Natural killer cell (primary cell): ENCODE results near the gene ODF2. TPM values are rescaled to one million over a fixed set of nuclear protein-coding genes. Genes with fewer than 3 reads are reported as not detected.
"Not testable (repeated sequence)": the region's sequence is repeated elsewhere in the genome, so short reads cannot be mapped to it uniquely, and the experiment has no call there.

Experiments
- ATAC-seq, 3 donors: fragments of 150-1000 bp in 2 of 3; fragments of 200-7000 bp in 1 of 3; cut with Tn5 transposase; 1 replicate in 1 of 3; 2 replicates in 2 of 3; pipeline ENCODE4 v1.10.0; 2021; ENCODE audit warnings: mild to moderate bottlenecking in 2 of 3, moderate library complexity in 2 of 3
- DNase-seq, 2 donors: peaks; one replicate each; pipeline versions ENCODE4 v3.0.0 to v3.0.0-alpha.2; 2013 to 2021; ENCODE audit warnings: mixed read lengths in 1 of 2
- H3K27ac ChIP-seq: one replicate; pipeline ENCODE4 v1.5.1; 2013; ENCODE audit warnings: mild to moderate bottlenecking, low read length
- H3K27me3 ChIP-seq: one replicate; pipeline ENCODE4 v1.6.1; 2013; ENCODE audit warnings: low read length; ENCODE audit not compliant: control insufficient read depth, insufficient read depth
- H3K36me3 ChIP-seq: one replicate; pipeline ENCODE4 v1.6.1; 2013; ENCODE audit warnings: low read length; ENCODE audit not compliant: control insufficient read depth, insufficient read depth
- H3K4me1 ChIP-seq: one replicate; pipeline ENCODE4 v1.6.1; 2013; ENCODE audit warnings: low read length; ENCODE audit not compliant: control insufficient read depth, insufficient read depth
- H3K4me3 ChIP-seq: one replicate; pipeline ENCODE4 v1.5.1; 2013; ENCODE audit warnings: low read length
- H3K9me3 ChIP-seq: one replicate; pipeline ENCODE4 v1.6.1; 2013; ENCODE audit warnings: low read length; ENCODE audit not compliant: control insufficient read depth, insufficient read depth
- H3K27ac Mint-ChIP-seq, 2 donors: one replicate each; pipeline ENCODE4 v1.8.0; 2022; ENCODE audit warnings: mild to moderate bottlenecking in 2 of 2, mixed read lengths in 2 of 2, moderate library complexity in 1 of 2
- H3K27me3 Mint-ChIP-seq, 2 donors: one replicate each; pipeline ENCODE4 v1.8.0; 2022; ENCODE audit warnings: low read depth in 2 of 2, mixed read lengths in 2 of 2
- H3K36me3 Mint-ChIP-seq: one replicate; pipeline ENCODE4 v1.8.0; 2022; ENCODE audit warnings: mixed read lengths
- H3K4me1 Mint-ChIP-seq, 2 donors: one replicate each; pipeline ENCODE4 v1.8.0; 2022; ENCODE audit warnings: mixed read lengths in 2 of 2
- H3K4me3 Mint-ChIP-seq: one replicate; pipeline ENCODE4 v1.8.0; 2022; ENCODE audit warnings: mild to moderate bottlenecking, moderate library complexity, mixed read lengths
- H3K9me3 Mint-ChIP-seq, 2 donors: one replicate each; pipeline ENCODE4 v1.8.0; 2022; ENCODE audit warnings: mixed read lengths in 2 of 2
- CTCF ChIP-seq: fragments of 200-600 bp; IDR thresholded peaks from one replicate; pipeline ENCODE4 v1.8.0; 2022; ENCODE audit warnings: antibody characterized with exemption
- WGBS: methylation state at CpG from one replicate; pipeline ENCODE4 v1.1.7; 2013; ENCODE audit warnings: missing lambda C conversion rate; ENCODE audit not compliant: insufficient coverage; 5-methylcytosine and 5-hydroxymethylcytosine counted together
- intact Hi-C: fragments of 100-400 bp; cut with micrococcal nuclease; formaldehyde crosslinking; loops from one replicate; pipeline ENCODE4 v1.14.2; 2022
- total RNA-seq, 4 donors: library from RNA; stranded (reverse); fragments of 120-200 nt in 1 of 4; gene quantifications; one replicate each; pipeline versions ENCODE4 v1.2.3 to v1.2.4, GENCODE V29; 2013 to 2022

ODF2 gene
- total RNA-seq, 3 donors from 2014 or later (not counting 1 experiment from before 2014, with no cell fraction given): 36.4 to 44.4 (median 37.5) TPM

- peak; percentile 94 for TF ChIP-seq CTCF
- H3K27ac Mint-ChIP-seq: peak overlapping the region in 1 of 2 donors; percentile 54
- intact Hi-C loops: loop anchor here (2.0 kb wide), 3 partner anchors 18 to 114 kb away; partner anchors contain the start of genes ODF2 and SPTAN1
- Histone ChIP-seq H3K36me3 (no peaks in the 10 kb centered on the region), H3K4me1 (peaks cover 12% of the 10 kb centered on the region), H3K27me3 (no peaks in the 10 kb centered on the region), H3K27ac (peak overlapping the region; percentile 6), H3K4me3 (no peak overlapping the region), H3K9me3 (no peaks in the 10 kb centered on the region)
- no peaks in the 10 kb centered on the region for H3K36me3 Mint-ChIP-seq
- peaks cover 5 to 11% of the 10 kb centered on the region in 2 donors for H3K4me1 Mint-ChIP-seq
- WGBS: 36% methylated on average over 12 of the region's 12 CpGs
- DNase-seq (peak; percentile 80 to 88), ATAC-seq (peak; percentile 86 to 97 (median 96))
- H3K4me3 Mint-ChIP-seq: no peak overlapping the region
- H3K27me3 Mint-ChIP-seq: no peaks in the 10 kb centered on the region
- no peaks in the 10 kb centered on the region for H3K9me3 Mint-ChIP-seq
Measured at GRCh38 chr9:128438343-128439109, 17.3 kb upstream of the ODF2 start.

GRCh38 chr9:128439273-128439672, 16.5 kb upstream of the ODF2 start:
- intact Hi-C loops: loop anchor here (2.0 kb wide), 3 partner anchors 18 to 114 kb away; partner anchors contain the start of genes ODF2 and SPTAN1
- peak in 1 of 3 donors; percentile 24 for ATAC-seq
- Mint-ChIP-seq H3K27ac (peak overlapping the region in 1 of 2 donors; percentile 54), H3K36me3 (no peaks in the 10 kb centered on the region), H3K4me3 (no peak overlapping the region), H3K4me1 (peaks cover 5 to 11% of the 10 kb centered on the region in 2 donors), H3K27me3 (no peaks in the 10 kb centered on the region), H3K9me3 (no peaks in the 10 kb centered on the region)
- peak overlapping the region; percentile 6 for H3K27ac ChIP-seq
- no peaks in the 10 kb centered on the region for H3K9me3 ChIP-seq
- WGBS: 77% methylated on average over 6 of the region's 7 CpGs
- no peak for TF ChIP-seq CTCF
- H3K27me3 ChIP-seq: no peaks in the 10 kb centered on the region
- H3K4me1 ChIP-seq: peaks cover 12% of the 10 kb centered on the region
- no peaks in the 10 kb centered on the region for H3K36me3 ChIP-seq
- no peak for DNase-seq
- H3K4me3 ChIP-seq: no peak overlapping the region

- no peak overlapping the region for H3K4me3 ChIP-seq
- no peak for TF ChIP-seq CTCF
- Mint-ChIP-seq H3K36me3 (no peaks in the 10 kb centered on the region), H3K4me3 (no peak overlapping the region), H3K9me3 (no peaks in the 10 kb centered on the region), H3K27me3 (no peaks in the 10 kb centered on the region), H3K27ac (no peak overlapping the region), H3K4me1 (peaks cover 5 to 11% of the 10 kb centered on the region in 2 donors)
- intact Hi-C loops: no loop called here
- 38% methylated on average over 6 of the region's 6 CpGs for WGBS
- H3K36me3 ChIP-seq: no peaks in the 10 kb centered on the region
- H3K9me3 ChIP-seq: no peaks in the 10 kb centered on the region
- no peak for ATAC-seq
- no peak for DNase-seq
- H3K4me1 ChIP-seq: peaks cover 12% of the 10 kb centered on the region
- H3K27me3 ChIP-seq: no peaks in the 10 kb centered on the region
- H3K27ac ChIP-seq: no peak overlapping the region
Measured at GRCh38 chr9:128442150-128442549, 13.7 kb upstream of the ODF2 start.

- H3K36me3 Mint-ChIP-seq, ATAC-seq, H3K27me3 Mint-ChIP-seq, H3K9me3 ChIP-seq, intact Hi-C loops, H3K4me1 ChIP-seq, H3K27ac ChIP-seq, H3K27ac Mint-ChIP-seq, H3K4me3 ChIP-seq, DNase-seq, H3K4me3 Mint-ChIP-seq, H3K4me1 Mint-ChIP-seq, H3K36me3 ChIP-seq, H3K9me3 Mint-ChIP-seq, H3K27me3 ChIP-seq: not testable (repeated sequence)
- 91% methylated on average over 3 of the region's 5 CpGs for WGBS
Measured at GRCh38 chr9:128446505-128446904, 9.3 kb upstream of the ODF2 start.
